ENCODE results near the gene TEPSIN. TPM values are rescaled to one million over a fixed set of nuclear protein-coding genes. Genes with fewer than 3 reads are reported as not detected.
"Not testable (repeated sequence)": the region's sequence is repeated elsewhere in the genome, so short reads cannot be mapped to it uniquely, and the experiment has no call there.

Gene TEPSIN
- total RNA-seq, 1 donor from 2014 or later: 8.3 TPM

- DNase-seq (ENCODE audit: low read depth in 2 of 2): no peak
Measured at GRCh38 chr17:81236784-81237183, 2.1 kb downstream of the TEPSIN start.

GRCh38 chr17:81235822-81236740 is 2.8 kb downstream of the TEPSIN start:
- DNase-seq (ENCODE audit: low read depth in 2 of 2): no peak

DNA sequence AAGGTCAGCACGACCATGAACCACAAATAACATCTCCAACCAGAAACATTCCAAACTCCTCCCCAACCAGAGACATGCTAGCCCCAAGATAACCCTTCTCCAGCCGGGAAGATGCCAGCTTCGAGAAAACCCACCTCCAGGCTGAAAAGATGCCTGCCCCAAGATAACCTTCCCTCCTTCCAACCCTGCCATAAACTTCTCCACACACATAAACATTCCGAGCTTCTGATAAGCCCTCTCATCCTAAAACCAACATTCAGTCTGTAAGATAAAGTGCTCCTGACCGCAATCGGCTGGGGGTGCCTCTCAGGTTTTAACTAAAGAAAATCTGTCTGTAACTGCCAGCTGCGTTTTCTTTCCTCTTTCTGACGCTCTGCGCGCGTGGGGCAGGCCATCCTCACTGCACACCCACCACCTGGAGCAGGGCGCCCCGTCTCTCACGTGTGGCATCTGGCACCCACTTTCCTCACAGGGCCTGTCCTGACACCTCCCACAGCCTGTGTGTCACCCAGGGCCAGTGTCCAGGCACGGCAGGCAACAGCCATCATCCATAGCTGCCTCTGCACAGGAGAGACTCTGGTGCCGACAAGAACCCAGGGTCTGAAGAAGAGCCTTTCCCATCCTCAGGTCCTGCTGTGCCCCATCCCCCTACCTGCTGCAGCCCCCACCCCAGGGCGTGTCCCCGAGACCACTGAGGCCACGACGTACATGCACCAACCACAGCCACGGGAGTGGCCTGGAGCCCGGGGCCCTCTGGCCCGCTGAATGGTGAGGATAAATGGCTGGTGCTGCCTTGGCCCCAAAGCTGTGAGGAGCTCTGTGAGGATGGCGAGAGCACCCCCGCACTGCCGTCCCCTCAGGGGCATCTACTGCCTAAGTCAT is 3.7 kb downstream of the TEPSIN start:
- DNase-seq (ENCODE audit: low read depth in 2 of 2): no peak

- DNase-seq (ENCODE audit: low read depth in 2 of 2): no peak
Measured at GRCh38 chr17:81234506-81234855, 4.4 kb downstream of the TEPSIN start.

DNA sequence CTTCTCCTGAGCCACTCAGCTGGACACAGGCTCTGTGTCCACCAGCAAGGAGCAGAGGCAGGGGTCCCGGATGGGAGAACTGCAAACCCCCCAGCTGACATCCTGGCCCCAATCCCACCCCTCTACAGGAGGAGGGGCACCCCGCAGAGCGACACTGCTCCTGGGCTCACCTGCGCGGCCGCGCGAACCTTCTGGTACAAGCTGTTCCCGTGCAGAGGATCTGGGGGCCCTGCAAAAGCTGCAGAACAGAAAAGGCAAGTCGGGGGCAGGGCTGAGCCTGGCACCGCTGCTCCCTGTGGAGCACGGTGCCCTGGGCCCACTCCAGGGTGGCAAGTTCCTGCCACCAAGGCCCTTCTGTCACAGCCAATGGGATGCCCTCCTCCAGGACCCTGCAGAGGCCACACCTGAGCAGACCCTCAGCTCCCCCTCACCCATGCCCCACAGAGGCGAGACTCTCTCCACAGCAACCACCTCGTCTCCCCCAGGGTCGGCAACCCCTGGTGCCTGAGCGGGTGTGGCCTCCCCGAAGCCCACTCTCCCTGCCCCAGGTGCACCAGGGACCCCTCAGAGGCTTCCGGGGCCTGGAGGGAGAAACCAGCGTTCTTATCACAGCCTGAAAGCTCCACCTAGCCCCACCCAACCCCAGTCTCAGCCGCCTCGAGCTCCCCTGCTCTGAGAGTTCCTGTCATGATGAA is 4.9 kb downstream of the TEPSIN start:
- no peak for DNase-seq (ENCODE audit: low read depth in 2 of 2)

DNA sequence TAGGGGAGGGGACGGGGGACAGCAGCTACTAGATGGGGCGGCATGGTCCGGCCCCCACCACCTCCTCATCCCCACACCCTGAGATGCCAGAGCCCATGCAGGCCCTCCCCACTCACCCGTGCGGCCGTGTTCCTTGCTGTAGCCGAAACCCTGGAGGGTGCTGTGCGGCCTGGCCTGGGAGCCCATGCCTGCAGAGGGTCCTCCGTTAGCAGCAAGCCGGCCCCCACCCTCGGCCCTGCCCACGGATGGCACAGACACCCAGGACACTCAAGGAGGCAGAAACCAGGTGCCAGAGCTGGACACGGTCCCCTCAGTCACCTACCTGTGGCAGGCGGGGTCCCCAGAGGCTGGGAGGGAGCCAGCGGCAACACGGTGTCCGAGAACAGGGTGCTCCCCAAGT is 5.5 kb downstream of the TEPSIN start:
- DNase-seq (ENCODE audit: low read depth in 2 of 2): no peak

- DNase-seq (ENCODE audit: low read depth in 2 of 2): no peak
Measured at GRCh38 chr17:81232616-81233241, 6.1 kb downstream of the TEPSIN start.

DNA sequence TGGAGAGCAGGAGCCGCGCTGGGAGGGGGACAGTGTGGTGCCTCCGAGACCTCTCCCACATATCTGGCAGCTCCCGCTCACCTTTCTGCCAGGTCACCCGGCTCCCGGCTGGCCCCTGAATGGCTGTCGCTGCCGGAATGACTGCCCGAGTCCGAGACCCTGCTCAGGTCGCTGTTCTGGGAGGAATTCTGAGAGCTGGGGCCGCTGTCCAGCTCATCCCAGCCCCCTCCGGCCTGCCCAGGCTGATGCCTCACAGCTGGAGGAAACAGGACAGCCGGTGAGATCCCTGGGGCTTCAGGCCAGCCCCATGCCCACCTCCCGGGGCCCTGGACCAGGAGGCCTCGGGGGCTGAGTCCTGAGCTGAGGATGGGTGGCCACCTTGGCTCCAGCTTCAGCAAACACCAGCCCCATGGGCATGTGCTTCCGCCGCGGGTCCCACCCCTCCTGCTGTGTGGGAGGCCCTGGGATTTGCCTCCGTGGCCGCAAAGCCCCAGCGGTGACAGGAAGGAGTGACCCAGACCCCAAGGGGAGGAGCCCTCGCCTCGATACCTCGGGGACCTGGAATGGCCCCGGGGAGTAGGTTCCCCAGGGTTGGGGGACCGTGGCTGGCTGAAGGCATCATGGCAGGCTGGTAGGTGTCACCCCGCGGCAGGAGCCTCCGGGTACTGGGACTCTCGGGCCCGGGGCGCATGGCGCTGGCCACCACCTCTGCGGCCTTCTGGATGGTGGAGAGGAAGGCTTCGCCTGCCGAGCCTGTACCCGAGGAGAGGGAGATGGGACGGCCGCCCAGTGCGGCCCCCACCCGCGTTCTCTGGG is 6.9 kb downstream of the TEPSIN start:
- DNase-seq (ENCODE audit: low read depth in 2 of 2): no peak

DNA sequence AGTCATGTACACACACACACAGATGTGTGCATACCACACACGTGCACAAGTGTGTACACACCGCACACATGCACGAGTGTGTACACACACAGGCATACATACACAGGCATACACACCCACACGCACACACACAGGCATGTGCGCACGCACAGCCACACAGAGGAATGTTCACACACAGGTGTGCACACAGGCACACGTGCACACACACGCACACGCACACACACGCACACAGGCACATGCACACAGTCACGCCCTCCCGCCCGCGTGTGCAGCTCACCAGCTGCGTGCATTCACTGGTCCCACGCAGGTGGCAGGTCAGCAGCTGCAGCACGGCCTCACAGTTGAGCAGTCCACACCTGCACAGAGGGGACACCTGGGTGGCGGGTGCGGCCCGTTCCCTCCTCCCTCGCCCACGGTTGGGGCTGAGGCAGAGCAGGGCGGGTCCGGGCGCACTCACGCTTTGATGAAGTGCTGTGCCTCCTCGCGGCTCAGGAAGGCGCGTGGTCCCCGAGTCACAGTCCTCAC is 7.7 kb downstream of the TEPSIN start:
- no peak for DNase-seq (ENCODE audit: low read depth in 2 of 2)

DNA sequence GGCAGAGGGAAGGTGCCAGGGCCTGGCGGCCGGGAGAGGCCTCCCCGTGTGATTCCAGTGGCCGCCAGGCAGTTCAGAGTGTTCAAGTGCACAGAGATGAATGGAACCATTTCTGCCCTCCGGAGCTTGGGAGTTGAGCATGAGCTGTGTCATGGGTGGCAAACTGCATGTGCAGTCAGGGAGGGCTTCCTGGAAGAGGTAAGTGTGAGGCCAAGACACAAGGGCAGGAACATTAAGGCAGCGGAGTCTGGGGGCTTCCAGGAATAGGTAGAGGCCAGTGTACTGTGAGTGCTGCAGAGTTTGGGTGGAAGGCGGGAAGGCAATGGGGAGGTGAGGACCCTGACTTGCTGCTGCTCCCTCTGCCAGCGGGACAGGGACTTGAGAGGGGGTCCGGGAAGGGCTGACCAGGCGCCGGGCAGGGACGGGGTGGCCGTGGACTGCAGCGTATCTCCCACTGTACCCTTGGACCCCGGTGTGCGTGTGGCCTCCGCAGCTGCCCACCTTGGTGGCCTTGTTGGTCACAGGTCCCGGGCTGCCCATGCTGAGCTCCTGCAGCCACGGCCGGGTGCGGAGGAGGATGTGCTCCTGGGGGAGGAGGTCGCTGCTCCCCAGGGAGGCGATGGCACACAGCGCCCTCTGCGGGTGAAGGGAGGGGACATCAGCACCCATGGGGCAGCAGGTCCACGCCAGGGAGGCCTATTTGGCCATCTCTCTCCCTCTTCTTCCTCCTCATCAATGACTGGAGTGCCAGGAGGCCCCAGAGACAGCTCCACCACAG is 8.6 kb downstream of the TEPSIN start:
- DNase-seq (ENCODE audit: low read depth in 2 of 2): peak in 1 of 2 donors; percentile 21

- no peak for DNase-seq (ENCODE audit: low read depth in 2 of 2)
Measured at GRCh38 chr17:81229666-81229920, 9.3 kb downstream of the TEPSIN start.

DNA sequence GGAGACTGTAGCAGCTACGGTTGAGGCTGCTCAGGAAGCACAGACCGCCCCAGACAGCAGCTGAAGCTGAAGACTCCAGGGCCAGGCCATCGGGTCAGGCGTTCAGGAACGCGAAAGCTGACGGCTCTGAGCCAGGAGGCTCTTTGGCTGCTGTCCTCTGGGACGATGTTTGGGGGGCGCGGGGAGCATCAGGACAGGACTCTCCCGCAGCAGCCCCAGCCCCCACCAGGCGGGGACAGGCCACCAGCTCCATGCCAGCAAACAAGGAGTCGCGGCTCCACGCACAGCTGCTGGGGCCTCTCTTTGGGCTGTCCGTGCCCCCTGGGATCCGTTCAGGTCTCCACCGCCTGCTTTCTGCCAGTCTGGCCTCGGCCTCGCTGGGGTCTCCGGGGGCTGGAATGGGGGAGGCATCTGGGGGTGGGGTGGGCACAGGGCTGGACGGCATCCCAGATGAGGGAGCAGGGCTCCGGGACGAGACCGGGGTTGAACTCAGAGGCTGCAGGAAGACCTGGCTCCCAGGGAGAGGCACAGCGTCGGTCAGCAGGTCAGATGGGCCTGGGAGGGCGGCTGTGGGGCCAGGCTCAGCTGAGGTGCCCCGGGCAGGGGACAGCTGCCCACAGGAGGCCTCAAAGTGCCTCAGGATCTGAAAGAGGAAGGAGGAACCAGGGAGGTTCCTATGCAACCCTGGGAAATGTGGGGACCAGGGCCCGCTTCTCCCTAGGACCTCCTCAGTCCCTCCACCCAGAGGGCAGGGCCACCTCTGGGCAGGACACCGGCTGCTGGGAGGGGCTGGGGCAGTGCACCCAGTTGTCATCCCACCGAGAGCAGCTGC is 9.8 kb downstream of the TEPSIN start:
- no peak for DNase-seq (ENCODE audit: low read depth in 2 of 2)

GRCh38 chr17:81228420-81228819 is 10.4 kb downstream of the TEPSIN start:
- no peak for DNase-seq (ENCODE audit: low read depth in 2 of 2)

DNA sequence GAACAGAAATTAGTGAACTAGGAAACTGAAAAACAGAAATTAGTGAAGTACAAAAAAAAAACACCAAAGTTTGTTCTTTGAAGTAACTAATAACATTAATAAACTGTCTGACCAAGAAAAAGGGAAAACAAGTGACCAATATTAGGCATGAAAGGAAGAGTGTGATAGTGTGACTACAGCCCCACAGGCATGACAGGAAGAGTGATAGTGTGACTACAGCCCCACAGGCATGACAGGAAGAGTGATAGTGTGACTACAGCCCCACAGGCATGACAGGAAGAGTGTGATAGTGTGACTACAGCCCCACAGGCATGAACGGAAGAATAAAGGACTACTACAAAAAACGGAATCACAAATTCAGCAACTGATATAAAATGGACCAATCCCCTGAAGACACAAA is 11.2 kb downstream of the TEPSIN start:
- DNase-seq (ENCODE audit: low read depth in 2 of 2): not testable (repeated sequence)

DNA sequence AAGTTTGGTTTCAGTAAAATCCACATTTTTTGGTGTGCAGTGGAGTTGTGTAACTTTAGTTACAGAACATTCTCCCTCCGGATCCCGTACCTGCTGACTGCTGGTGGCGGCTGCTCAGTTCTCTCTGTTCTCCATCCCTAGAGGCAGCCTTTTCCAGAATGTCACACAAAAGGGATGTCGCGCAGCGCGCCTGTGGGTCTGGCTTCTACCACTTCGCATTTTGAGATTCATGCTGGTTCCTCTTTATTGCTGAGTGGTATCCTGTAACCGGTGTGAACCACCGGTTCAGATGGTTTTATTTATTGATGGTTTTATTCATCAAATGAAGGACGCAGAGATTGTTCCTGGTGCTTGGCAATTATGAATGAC is 15.1 kb downstream of the TEPSIN start:
- DNase-seq (ENCODE audit: low read depth in 2 of 2): no peak

- DNase-seq (ENCODE audit: low read depth in 2 of 2): peak; percentile 99
Measured at GRCh38 chr17:81222906-81223761, 15.7 kb downstream of the TEPSIN start, which contains the start of gene CEP131. TSS of gene CEP131 (minus strand) at chr17:81222965. CDS start at chr17:81220056, 2,909 bp downstream.

DNA sequence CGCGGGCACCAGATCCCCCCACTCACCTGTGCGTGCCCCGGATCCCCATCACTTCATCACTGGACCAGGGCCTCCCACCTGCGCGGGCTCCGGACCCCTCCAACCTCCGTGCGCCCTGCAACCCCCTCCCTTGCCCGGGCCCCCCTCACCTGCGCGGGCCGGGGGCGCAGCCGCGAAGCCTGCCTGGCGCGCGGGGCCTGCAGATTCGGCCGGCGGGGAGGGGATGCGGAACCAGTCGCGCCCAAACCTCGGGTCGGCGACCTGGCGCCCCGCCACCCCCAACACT is 16.3 kb downstream of the TEPSIN start:
- no peak for DNase-seq (ENCODE audit: low read depth in 2 of 2)
